C4-2B (cell line): ENCODE measurements around the gene DHX29.

Experiments
- ZFX ChIP-seq: fragments of 450-650 bp; IDR thresholded peaks from 2 replicates; pipeline ENCODE4 v1.6.1; 2017
- TF ChIP-seq, protein P1 (sequence below): fragments of 450-650 bp; conservative IDR thresholded peaks from 2 replicates; pipeline ENCODE4 v1.5.1; 2017; ENCODE audit warnings: mild to moderate bottlenecking

DNA sequence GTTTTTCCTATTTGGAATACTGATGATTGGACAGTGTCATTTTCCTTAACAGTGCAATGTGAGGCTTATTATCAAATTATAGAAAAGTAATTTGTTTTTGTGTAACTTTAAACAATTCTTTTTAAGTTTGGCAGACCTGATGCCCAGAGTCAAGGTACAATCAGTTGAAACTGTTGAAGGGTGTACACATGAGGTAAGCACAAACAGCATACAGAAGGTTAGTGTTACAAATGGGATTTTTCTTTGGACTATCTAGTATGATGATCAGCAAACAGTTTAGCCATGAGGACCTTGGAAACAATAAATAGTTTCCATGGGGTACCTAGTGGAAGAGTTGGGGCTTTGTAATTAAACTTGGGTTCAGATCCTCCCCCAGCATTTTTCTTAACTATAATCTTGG is 16.5 kb upstream of the DHX29 start:
- TF ChIP-seq, protein P1, sequence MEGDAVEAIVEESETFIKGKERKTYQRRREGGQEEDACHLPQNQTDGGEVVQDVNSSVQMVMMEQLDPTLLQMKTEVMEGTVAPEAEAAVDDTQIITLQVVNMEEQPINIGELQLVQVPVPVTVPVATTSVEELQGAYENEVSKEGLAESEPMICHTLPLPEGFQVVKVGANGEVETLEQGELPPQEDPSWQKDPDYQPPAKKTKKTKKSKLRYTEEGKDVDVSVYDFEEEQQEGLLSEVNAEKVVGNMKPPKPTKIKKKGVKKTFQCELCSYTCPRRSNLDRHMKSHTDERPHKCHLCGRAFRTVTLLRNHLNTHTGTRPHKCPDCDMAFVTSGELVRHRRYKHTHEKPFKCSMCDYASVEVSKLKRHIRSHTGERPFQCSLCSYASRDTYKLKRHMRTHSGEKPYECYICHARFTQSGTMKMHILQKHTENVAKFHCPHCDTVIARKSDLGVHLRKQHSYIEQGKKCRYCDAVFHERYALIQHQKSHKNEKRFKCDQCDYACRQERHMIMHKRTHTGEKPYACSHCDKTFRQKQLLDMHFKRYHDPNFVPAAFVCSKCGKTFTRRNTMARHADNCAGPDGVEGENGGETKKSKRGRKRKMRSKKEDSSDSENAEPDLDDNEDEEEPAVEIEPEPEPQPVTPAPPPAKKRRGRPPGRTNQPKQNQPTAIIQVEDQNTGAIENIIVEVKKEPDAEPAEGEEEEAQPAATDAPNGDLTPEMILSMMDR: no peak
- TF ChIP-seq ZFX: no peak
